Activated CD4-positive, alpha-beta T cell treated with anti-CD3 and anti-CD28 coated beads for 4 hours (primary cell): Measurements from ENCODE around the gene F2RL1.
"Not testable (repeated sequence)": the region's sequence is repeated elsewhere in the genome, so short reads cannot be mapped to it uniquely, and the experiment has no call there.

ENCODE experiments used
- DNase-seq, 2 donors: peaks; one replicate each; pipeline ENCODE4 v3.0.0-alpha.2; 2020

Gene F2RL1

GRCh38 chr5:76818844-76819831 lies at the start of gene F2RL1:
F2RL1 (plus strand) TSS chr5:76819030; CDS start chr5:76819183, 153 bp downstream.
- peak; percentile 53 to 56 for DNase-seq

GRCh38 chr5:76771041-76771440 lies 47.8 kb upstream of the F2RL1 start:
- not testable (repeated sequence) for DNase-seq

- no peak for DNase-seq
Measured at GRCh38 chr5:76771705-76772405, 47.0 kb upstream of the F2RL1 start.

GRCh38 chr5:76775921-76776320 lies 42.9 kb upstream of the F2RL1 start:
- DNase-seq: no peak

GRCh38 chr5:76776391-76776790 lies 42.4 kb upstream of the F2RL1 start:
- no peak for DNase-seq

GRCh38 chr5:76780616-76781015 lies 38.2 kb upstream of the F2RL1 start:
- DNase-seq: not testable (repeated sequence)

GRCh38 chr5:76781775-76782174 lies 37.1 kb upstream of the F2RL1 start:
- DNase-seq: no peak

- no peak for DNase-seq
Measured at GRCh38 chr5:76782444-76782843, 36.4 kb upstream of the F2RL1 start.

GRCh38 chr5:76787237-76787636 lies 31.6 kb upstream of the F2RL1 start:
- DNase-seq: no peak

GRCh38 chr5:76788362-76788761 lies 30.5 kb upstream of the F2RL1 start:
- no peak for DNase-seq

- DNase-seq: not testable (repeated sequence)
Measured at GRCh38 chr5:76789275-76789674, 29.6 kb upstream of the F2RL1 start.

- DNase-seq: no peak
Measured at GRCh38 chr5:76789991-76790581, 28.7 kb upstream of the F2RL1 start.

GRCh38 chr5:76790632-76791290 lies 28.1 kb upstream of the F2RL1 start:
- peak; percentile 1 to 24 for DNase-seq

GRCh38 chr5:76791461-76791860 lies 27.4 kb upstream of the F2RL1 start:
- DNase-seq: no peak

GRCh38 chr5:76794871-76795270 lies 24.0 kb upstream of the F2RL1 start:
- no peak for DNase-seq

GRCh38 chr5:76799588-76799987 lies 19.2 kb upstream of the F2RL1 start:
- DNase-seq: no peak

- DNase-seq: no peak
Measured at GRCh38 chr5:76800579-76800978, 18.3 kb upstream of the F2RL1 start.

GRCh38 chr5:76801159-76801802 lies 17.5 kb upstream of the F2RL1 start:
- no peak for DNase-seq

GRCh38 chr5:76801803-76802195 lies 17.0 kb upstream of the F2RL1 start:
- DNase-seq: no peak

- no peak for DNase-seq
Measured at GRCh38 chr5:76804266-76804665, 14.6 kb upstream of the F2RL1 start.

- no peak for DNase-seq
Measured at GRCh38 chr5:76805821-76806505, 12.9 kb upstream of the F2RL1 start.

GRCh38 chr5:76807296-76807695 lies 11.5 kb upstream of the F2RL1 start:
- DNase-seq: no peak
